Endothelial cell of hepatic sinusoid (primary cell): ENCODE results near the gene CABLES2.
"Not testable (repeated sequence)": the region's sequence is repeated elsewhere in the genome, so short reads cannot be mapped to it uniquely, and the experiment has no call there.

Source experiments
- in situ Hi-C: cut with HindIII; loops from 2 replicates; pipeline ENCODE4 v1.10.0; 2017; ENCODE audit warnings: low sequenced_read_pairs

The CABLES2 gene

DNA sequence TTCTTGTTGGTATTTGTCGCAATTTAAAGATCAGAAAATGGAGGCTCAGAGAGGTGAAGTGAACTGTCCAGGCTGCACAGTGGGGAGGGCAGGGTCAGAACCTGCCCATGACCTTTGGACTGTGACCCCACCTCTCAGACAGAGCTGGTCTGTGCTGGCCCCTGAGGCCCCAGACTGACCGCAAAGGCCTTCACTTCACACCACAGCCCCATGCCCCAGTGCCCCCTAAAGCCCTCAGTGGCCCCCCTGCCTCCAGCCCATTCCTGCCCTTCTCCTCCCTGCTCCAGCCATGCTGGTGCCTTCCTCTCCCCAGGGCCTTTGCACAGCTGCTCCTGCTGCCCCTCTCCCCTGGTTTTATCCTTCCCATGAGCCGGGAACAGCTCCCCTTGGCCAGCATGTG lies 29.6 kb upstream of the CABLES2 start:
- in situ Hi-C loops = no loop called here

GRCh38 chr20:62433658-62434497 lies 26.8 kb upstream of the CABLES2 start:
- in situ Hi-C loops = loop anchor here (5.0 kb wide), 1 partner anchor 138 kb away; no protein-coding TSS in a partner anchor

- in situ Hi-C loops = loop anchor here (5.0 kb wide), 1 partner anchor 141 kb away; no protein-coding TSS in a partner anchor
Observed at GRCh38 chr20:62430866-62431447, 23.9 kb upstream of the CABLES2 start.

- in situ Hi-C loops = loop anchor here (5.0 kb wide), 1 partner anchor 142 kb away; no protein-coding TSS in a partner anchor
Observed at GRCh38 chr20:62430311-62430853, 23.3 kb upstream of the CABLES2 start.

- in situ Hi-C loops = loop anchor here (5.0 kb wide), 1 partner anchor 143 kb away; no protein-coding TSS in a partner anchor
Observed at GRCh38 chr20:62429455-62430310, 22.6 kb upstream of the CABLES2 start.

DNA sequence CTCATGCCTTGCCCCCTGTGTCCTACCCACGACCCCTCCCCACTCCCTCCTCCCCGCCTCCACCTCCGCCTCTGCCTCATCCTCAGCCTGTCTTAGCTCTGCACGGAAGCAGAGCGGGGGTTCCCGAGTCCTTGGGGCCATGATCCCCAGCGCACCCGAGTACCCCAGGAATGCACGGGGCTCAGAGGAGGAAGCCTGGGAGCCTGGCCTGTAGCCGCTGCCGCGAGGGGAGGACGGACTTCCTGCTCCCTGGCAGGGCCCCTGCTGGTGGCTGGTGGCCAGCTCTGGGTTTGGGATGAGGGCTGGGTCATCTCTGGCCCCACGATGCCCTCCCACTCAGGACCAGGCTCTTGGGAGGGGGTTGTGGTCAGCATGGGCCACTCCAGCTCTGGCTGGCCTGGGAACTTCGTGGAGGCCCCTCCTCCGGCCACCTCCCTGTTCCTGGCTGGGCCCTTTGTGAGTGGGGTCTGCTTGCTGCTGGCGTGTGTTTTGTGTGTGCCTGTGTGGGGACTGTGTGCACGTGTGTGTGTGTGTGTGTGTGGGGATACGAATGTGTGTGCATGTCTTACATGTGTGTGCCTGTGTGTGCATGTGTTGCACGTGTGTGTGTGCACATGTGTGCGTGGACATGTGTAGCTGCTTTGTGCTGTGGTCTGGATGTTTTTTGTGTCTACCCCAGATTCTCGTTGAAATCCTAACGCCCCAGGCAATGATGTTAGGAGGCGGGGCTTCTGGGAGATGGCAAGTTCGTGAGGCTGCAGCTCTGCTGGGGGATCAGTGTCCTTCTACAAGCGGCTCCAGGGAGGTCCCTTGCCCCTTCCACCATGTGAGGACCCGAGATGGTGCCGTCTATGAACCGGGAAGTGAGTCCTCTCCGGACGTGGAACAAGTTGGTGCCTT lies 21.6 kb upstream of the CABLES2 start:
- in situ Hi-C loops = no loop called here

GRCh38 chr20:62428002-62428372 lies 20.9 kb upstream of the CABLES2 start:
- in situ Hi-C loops = no loop called here

GRCh38 chr20:62427172-62428001 lies 20.3 kb upstream of the CABLES2 start, which contains the start of gene RBBP8NL:
Gene RBBP8NL, minus strand, starts transcription at chr20:62427539. Its CDS starts 7,892 bp downstream, at chr20:62419647.
- in situ Hi-C loops = no loop called here

GRCh38 chr20:62426699-62427131 lies 19.6 kb upstream of the CABLES2 start:
- in situ Hi-C loops = no loop called here

DNA sequence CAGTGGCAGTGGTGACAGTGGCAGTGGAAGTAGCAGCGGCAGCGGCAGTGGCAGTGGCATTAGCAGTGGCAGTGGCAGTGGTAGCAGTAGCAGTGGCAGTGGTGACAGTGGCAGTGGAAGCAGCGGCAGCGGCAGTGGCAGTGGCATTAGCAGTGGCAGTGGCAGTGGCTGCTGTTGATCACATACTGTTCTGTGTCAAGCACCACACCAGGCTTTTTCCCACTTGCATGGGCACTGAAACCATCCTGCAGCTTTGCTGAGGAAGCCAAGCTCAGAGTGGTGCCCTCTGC lies 18.9 kb upstream of the CABLES2 start:
- in situ Hi-C loops = not testable (repeated sequence)

- in situ Hi-C loops = no loop called here
Observed at GRCh38 chr20:62425281-62426058, 18.4 kb upstream of the CABLES2 start.

GRCh38 chr20:62424249-62425107 lies 17.4 kb upstream of the CABLES2 start:
- in situ Hi-C loops = no loop called here

GRCh38 chr20:62423326-62423706 lies 16.2 kb upstream of the CABLES2 start:
- in situ Hi-C loops = no loop called here

DNA sequence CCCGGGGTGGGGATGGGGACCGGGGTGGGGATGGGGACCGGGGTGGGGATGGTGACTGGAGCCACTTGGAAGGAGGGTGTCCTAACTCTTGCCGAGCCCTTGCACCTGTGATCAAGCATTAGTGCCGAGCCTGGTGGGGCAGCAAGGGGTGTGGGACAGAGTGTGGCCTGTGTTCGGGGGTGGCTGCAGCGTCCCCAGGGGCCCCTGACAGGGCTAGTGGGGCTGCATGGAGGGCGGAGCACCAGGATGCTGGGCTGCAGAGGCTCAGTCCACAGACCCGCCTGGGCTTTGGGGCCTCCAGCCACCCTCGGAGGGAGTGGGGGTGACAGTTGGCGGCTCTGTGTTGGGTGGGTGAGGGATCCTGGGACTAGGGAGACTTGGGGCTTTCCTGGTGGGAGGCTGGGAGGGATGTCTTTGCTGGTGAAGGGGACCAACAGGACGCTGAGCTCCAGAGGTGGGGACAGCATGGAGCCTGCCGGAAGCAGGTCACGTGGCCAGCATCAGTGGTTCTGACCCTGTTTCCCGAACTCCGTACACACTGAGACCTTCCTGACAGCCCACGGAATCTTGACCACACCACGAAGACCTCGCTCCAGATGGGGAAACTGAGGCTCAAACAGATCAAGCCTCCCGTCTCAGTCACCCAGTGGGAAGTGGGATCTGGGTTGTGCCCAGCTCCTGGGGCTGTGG lies 15.7 kb upstream of the CABLES2 start:
- in situ Hi-C loops = no loop called here

DNA sequence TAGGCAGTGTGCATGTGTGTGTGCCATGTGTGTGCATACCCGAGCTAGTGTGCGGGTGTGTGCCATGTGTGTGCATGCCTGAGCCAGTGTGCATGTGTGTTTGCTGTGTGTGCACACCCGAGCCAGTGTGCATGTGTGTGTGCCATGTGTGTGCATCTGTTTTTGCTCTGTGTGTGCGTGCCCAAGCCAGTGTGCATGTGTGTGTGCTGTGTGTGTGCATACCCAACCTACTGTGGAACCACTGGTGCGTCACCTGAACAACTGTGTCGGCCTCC lies 14.6 kb upstream of the CABLES2 start:
- in situ Hi-C loops = no loop called here

GRCh38 chr20:62420846-62421715 lies 14.0 kb upstream of the CABLES2 start:
- in situ Hi-C loops = no loop called here
